GM18517 (cell line): Measurements from ENCODE around the gene DPH2.

Experiments used
- ATAC-seq: cut with Tn5 transposase; IDR thresholded peaks from one replicate; pipeline ENCODE4 v1.9.1; 2021; ENCODE audit warnings: mild to moderate bottlenecking, moderate library complexity; ENCODE audit not compliant: unreplicated experiment

Gene DPH2

GRCh38 chr1:43944860-43945259 lies 24.9 kb upstream of the DPH2 start:
- ATAC-seq = no peak

- ATAC-seq = no peak
Observed at GRCh38 chr1:43945674-43946235, 24.1 kb upstream of the DPH2 start.

- peak; percentile 92 for ATAC-seq
Observed at GRCh38 chr1:43946236-43947060, 23.4 kb upstream of the DPH2 start, which contains the start of gene IPO13. Gene IPO13 (plus strand): TSS chr1:43946950. CDS start chr1:43947601, 651 bp downstream.

GRCh38 chr1:43947061-43947873 lies 22.5 kb upstream of the DPH2 start:
- no peak for ATAC-seq

- no peak for ATAC-seq
Observed at GRCh38 chr1:43947874-43948437, 21.9 kb upstream of the DPH2 start.

GRCh38 chr1:43949678-43950077 lies 20.1 kb upstream of the DPH2 start:
- ATAC-seq = no peak

- ATAC-seq = no peak
Observed at GRCh38 chr1:43951021-43951985, 18.5 kb upstream of the DPH2 start.

GRCh38 chr1:43952731-43953346 lies 17.0 kb upstream of the DPH2 start:
- ATAC-seq = no peak

GRCh38 chr1:43953361-43953760 lies 16.4 kb upstream of the DPH2 start:
- ATAC-seq = no peak

- no peak for ATAC-seq
Observed at GRCh38 chr1:43954036-43954435, 15.8 kb upstream of the DPH2 start.

- no peak for ATAC-seq
Observed at GRCh38 chr1:43956234-43956633, 13.6 kb upstream of the DPH2 start.

GRCh38 chr1:43957407-43958040 lies 12.3 kb upstream of the DPH2 start:
- ATAC-seq = no peak

- ATAC-seq = no peak
Observed at GRCh38 chr1:43958351-43959255, 11.2 kb upstream of the DPH2 start.

- ATAC-seq = no peak
Observed at GRCh38 chr1:43960798-43961197, 9.0 kb upstream of the DPH2 start.

- no peak for ATAC-seq
Observed at GRCh38 chr1:43961692-43962091, 8.1 kb upstream of the DPH2 start.

GRCh38 chr1:43962324-43962723 lies 7.5 kb upstream of the DPH2 start:
- ATAC-seq = no peak

- ATAC-seq = no peak
Observed at GRCh38 chr1:43963006-43963405, 6.8 kb upstream of the DPH2 start.

- no peak for ATAC-seq
Observed at GRCh38 chr1:43963890-43964289, 5.9 kb upstream of the DPH2 start.
